HepG2 (cell line): ENCODE data around the gene FBN2. TPM values are rescaled to one million over a fixed set of nuclear protein-coding genes. Genes with fewer than 3 reads are reported as not detected.
"Not testable (repeated sequence)": the region's sequence is repeated elsewhere in the genome, so short reads cannot be mapped to it uniquely, and the experiment has no call there.

ENCODE experiments used
- ATAC-seq: fragments of 200-7000 bp; cut with Tn5 transposase; 3 replicates; pipeline ENCODE4 v1.9.1; 2020; ENCODE audit warnings: mild to moderate bottlenecking, moderate library complexity
- BruUV-seq: library from RNA; stranded (reverse); fragments of 400-500 nt; replicated peaks from 2 replicates; lab custom pipeline; 2021; lab: Mats Ljungman, UMichigan
- CTCF ChIA-PET: fragments of 300-600 bp; formaldehyde crosslinking; extraction: SDS; loops from one replicate; lab custom pipeline; 2021; ENCODE audit warnings: low total read pairs, inconsistent platforms, low intra/inter-chr PET ratio; lab: Yijun Ruan, JAX
- POLR2A ChIA-PET: fragments of 350-600 bp; sonication (Branson Sonifier 250); formaldehyde crosslinking; loops from one replicate; lab custom pipeline; 2020; ENCODE audit warnings: antibody characterized with exemption, inconsistent platforms; lab: Yijun Ruan, JAX
- DNase-seq: peaks from one replicate; pipeline ENCODE4 v3.0.0-alpha.2; 2015; ENCODE audit warnings: low spot score
- FAIRE-seq: peaks from 3 replicates; lab custom pipeline; 2011; peaks lifted over from hg19 to GRCh38; lab: Jason Lieb, UNC
- H2AFZ ChIP-seq: one replicate; pipeline ENCODE4 v1.6.1; 2011; ENCODE audit warnings: low read length, inconsistent platforms
- H3K27ac ChIP-seq: fragments of 300-600 bp; 3 replicates; pipeline ENCODE4 v1.8.0; 2011; ENCODE audit warnings: mixed run types, mild to moderate bottlenecking, mixed read lengths, low read length, inconsistent platforms; ENCODE audit not compliant: insufficient read depth; ENCODE audit errors: extremely low read length
- H3K27me3 ChIP-seq, 2 experiments: fragments of 200-600 bp in 1 of 2; 2 replicates in 1 of 2; 3 replicates in 1 of 2; pipeline versions ENCODE4 v1.6.0 to v1.8.0; 2011; ENCODE audit warnings: low read length in 2 of 2, mild to moderate bottlenecking in 2 of 2, moderate library complexity in 2 of 2, inconsistent platforms in 1 of 2; ENCODE audit not compliant: insufficient read depth in 2 of 2, control insufficient read depth in 1 of 2
- H3K36me3 ChIP-seq, 2 experiments: fragments of 200-600 bp in 1 of 2; replicated peaks in 1 of 2; 2 replicates in 1 of 2; 3 replicates in 1 of 2; pipeline versions ENCODE4 v1.5.1 to v1.8.0; 2011; ENCODE audit warnings: low read length in 2 of 2, inconsistent platforms in 1 of 2; ENCODE audit not compliant: insufficient read depth in 2 of 2, control insufficient read depth in 1 of 2
- H3K4me1 ChIP-seq: 2 replicates; pipeline ENCODE4 v1.5.1; 2012; ENCODE audit warnings: low read length, inconsistent platforms; ENCODE audit not compliant: insufficient read depth
- H3K4me2 ChIP-seq: 2 replicates; pipeline ENCODE4 v1.6.0; 2011; ENCODE audit warnings: low read depth, low read length, inconsistent platforms
- H3K4me3 ChIP-seq, 3 experiments: fragments of 200-600 bp in 1 of 3; sonication (generic), shearing (Covaris generic) in 1 of 3; replicated peaks in 1 of 3; 2 replicates each; pipeline ENCODE4 v1.5.1; 2011 to 2016; ENCODE audit warnings: low read length in 3 of 3, inconsistent platforms in 2 of 3, low read depth in 2 of 3, mild to moderate bottlenecking in 2 of 3, control low read depth in 1 of 3, mixed read lengths in 1 of 3; ENCODE audit not compliant: insufficient read depth in 1 of 3
- H3K79me2 ChIP-seq: one replicate; pipeline ENCODE4 v1.6.1; 2011; ENCODE audit warnings: low read length, inconsistent platforms; ENCODE audit not compliant: insufficient read depth
- H3K9ac ChIP-seq: 2 replicates; pipeline ENCODE4 v1.6.0; 2011; ENCODE audit warnings: mild to moderate bottlenecking, low read depth, low read length, inconsistent platforms; ENCODE audit not compliant: insufficient read depth
- H3K9me3 ChIP-seq: 2 replicates; pipeline ENCODE4 v1.5.1; 2012; ENCODE audit warnings: mild to moderate bottlenecking, low read length
- H4K20me1 ChIP-seq: 2 replicates; pipeline ENCODE4 v1.6.0; 2011; ENCODE audit warnings: inconsistent platforms, mild to moderate bottlenecking, low read length, moderate library complexity; ENCODE audit not compliant: insufficient read depth
- FLYWCH1 ChIP-seq: sonication (generic); formaldehyde crosslinking; IDR thresholded peaks from 2 replicates; pipeline ENCODE4 v1.8.1; 2023; ENCODE audit warnings: mild to moderate bottlenecking, missing genetic modification reagents
- JUN ChIP-seq: sonication (generic); formaldehyde crosslinking; IDR thresholded peaks from 2 replicates; pipeline ENCODE4 v1.4.0; 2020; ENCODE audit warnings: mild to moderate bottlenecking, missing genetic modification reagents
- MED13 ChIP-seq: sonication (generic); formaldehyde crosslinking; IDR thresholded peaks from 2 replicates; pipeline ENCODE4 v1.5.0; 2020; ENCODE audit warnings: missing genetic modification reagents
- WGBS: methylation state at CpG from one replicate; pipeline ENCODE4 v1.1.6; 2017; ENCODE audit warnings: low lambda C conversion rate; 5-methylcytosine and 5-hydroxymethylcytosine counted together
- in situ Hi-C: cut with HindIII; loops from 2 replicates; pipeline ENCODE4 v1.10.0; 2017; ENCODE audit warnings: low pct_unique_long_range_greater_than_20kb; ENCODE audit not compliant: extremely low pct_ligation_motif_present
- intact Hi-C: fragments of 100-400 bp; cut with micrococcal nuclease; formaldehyde crosslinking; loops from one replicate; pipeline ENCODE4 v1.10.0; 2022; ENCODE audit not compliant: unreplicated experiment
- polyA plus RNA-seq, 8 experiments: library from polyadenylated mRNA; depleted of rRNA in 3 of 8; stranded (reverse) in 7 of 8; unstranded in 1 of 8; fragments of >200 nt; fragmentation: Illumina TruSeq in 4 of 8; extraction: Trizol in 4 of 8; gene quantifications; 2 replicates each; pipeline versions ENCODE4 v1.2.1 to v1.2.3, GENCODE V29; 2011 to 2016; ENCODE audit warnings: low read depth in 4 of 8, missing spikeins in 1 of 8, mixed read lengths in 1 of 8; ENCODE audit not compliant: insufficient read depth in 1 of 8
- total RNA-seq, 5 experiments: library from RNA; depleted of rRNA; stranded (reverse); fragments of >200 nt; fragmentation: Illumina TruSeq; extraction: Trizol; gene quantifications; 2 replicates each; pipeline ENCODE4 v1.2.3, GENCODE V29; 2016; ENCODE audit warnings: low read depth in 1 of 5

The FBN2 gene
- total and polyA plus RNA-seq, 2 of the 13 experiments (the other 11 are each of a cell fraction or from before 2014, with no cell fraction given) = not detected

- no peaks in the 10 kb centered on the region for H4K20me1 ChIP-seq
- DNase-seq (no peak), ATAC-seq (no peak), FAIRE-seq (no peak)
- ChIA-PET POLR2A (no interaction called here), CTCF (no interaction called here)
- no peaks in the 10 kb centered on the region for H3K36me3 ChIP-seq
- no peak overlapping the region for H3K4me3 ChIP-seq
- no peak overlapping the region for H2AFZ ChIP-seq
- H3K27ac ChIP-seq = no peak overlapping the region
- H3K4me1 ChIP-seq = no peaks in the 10 kb centered on the region
- H3K4me2 ChIP-seq = no peak overlapping the region
- TF ChIP-seq FLYWCH1 (CRISPR knock-in tag) (no peak), MED13 (CRISPR knock-in tag) (no peak), JUN (no peak)
- no peaks in the 10 kb centered on the region for H3K79me2 ChIP-seq
- H3K27me3 ChIP-seq = no peaks in the 10 kb centered on the region
- intact Hi-C loops (no loop called here), in situ Hi-C loops (no loop called here)
- no TSS peak for BruUV-seq
- H3K9me3 ChIP-seq = no peaks in the 10 kb centered on the region
- 8% methylated on average over 2 of the region's 2 CpGs for WGBS
- no peak overlapping the region for H3K9ac ChIP-seq
These were observed 135.5 kb downstream of the FBN2 start for GRCh38 chr5:128402506-128402905.

GRCh38 chr5:128400766-128401165 is 137.3 kb downstream of the FBN2 start:
- CTCF ChIA-PET, H3K36me3 ChIP-seq, H3K4me1 ChIP-seq, intact Hi-C loops, H3K4me3 ChIP-seq, H3K9me3 ChIP-seq, in situ Hi-C loops, POLR2A ChIA-PET, DNase-seq, H3K27ac ChIP-seq, ATAC-seq, H3K79me2 ChIP-seq, FAIRE-seq, H3K9ac ChIP-seq, H4K20me1 ChIP-seq, H2AFZ ChIP-seq, H3K4me2 ChIP-seq, BruUV-seq, H3K27me3 ChIP-seq: not testable (repeated sequence)
- WGBS = 5% methylated on average over 2 of the region's 2 CpGs
